Esophagus muscularis mucosa (tissue), 4 donors: ENCODE data around the gene PIK3IP1. TPM values are rescaled to one million over a fixed set of nuclear protein-coding genes. Genes with fewer than 3 reads are reported as not detected.
"Not testable (repeated sequence)": the region's sequence is repeated elsewhere in the genome, so short reads cannot be mapped to it uniquely, and the experiment has no call there.

Source experiments
- DNase-seq: peaks from one replicate; pipeline ENCODE4 v3.0.0-alpha.2; 2017; ENCODE audit errors: extremely low spot score
- H3K27ac ChIP-seq, 4 donors: fragments of 200-600 bp; sonication (generic); replicated peaks in 1 of 4; 1 replicate in 3 of 4; 2 replicates in 1 of 4; pipeline ENCODE4 v1.5.1; 2016 to 2019; ENCODE audit warnings: mild to moderate bottlenecking in 1 of 4
- H3K27me3 ChIP-seq, 4 donors: fragments of 200-600 bp; sonication (generic); one replicate each; pipeline versions ENCODE4 v1.5.1 to v1.6.0; 2016 to 2019
- H3K36me3 ChIP-seq, 4 donors: fragments of 200-600 bp; sonication (generic); one replicate each; pipeline ENCODE4 v1.5.1; 2016 to 2019
- H3K4me1 ChIP-seq, 4 donors: fragments of 200-600 bp; sonication (generic); one replicate each; pipeline ENCODE4 v1.5.1; 2016 to 2019
- H3K4me3 ChIP-seq, 4 donors: fragments of 200-600 bp; sonication (generic); 1 replicate in 2 of 4; 2 replicates in 2 of 4; pipeline ENCODE4 v1.5.1; 2016 to 2019; ENCODE audit warnings: mild to moderate bottlenecking in 4 of 4, moderate library complexity in 1 of 4
- H3K9me3 ChIP-seq, 4 donors: fragments of 200-600 bp; sonication (generic); 1 replicate in 3 of 4; 2 replicates in 1 of 4; pipeline ENCODE4 v1.5.1; 2016 to 2019
- EP300 ChIP-seq: sonication (generic); formaldehyde crosslinking; IDR thresholded peaks from one replicate; pipeline ENCODE4 v1.6.1; 2017; ENCODE audit warnings: antibody characterized with exemption
- POLR2A ChIP-seq: fragments of 450-650 bp; IDR thresholded peaks from one replicate; pipeline ENCODE4 v1.6.1; 2017; ENCODE audit warnings: antibody characterized with exemption, moderate library complexity, mild to moderate bottlenecking, low read depth
- POLR2AphosphoS5 ChIP-seq, 2 donors: sonication (generic); formaldehyde crosslinking; IDR thresholded peaks; one replicate each; pipeline ENCODE4 v1.6.1; 2017; ENCODE audit warnings: antibody characterized with exemption in 2 of 2
- WGBS: methylation state at CpG from one replicate; pipeline ENCODE4 v1.1.5; 2018; 5-methylcytosine and 5-hydroxymethylcytosine counted together
- intact Hi-C: fragments of 100-400 bp; cut with DNase I; formaldehyde crosslinking; loops from one replicate; pipeline ENCODE4 v1.15.1; 2023
- total RNA-seq, 4 donors: library from RNA; depleted of rRNA; stranded (reverse); fragments of >200 nt; gene quantifications; one replicate each; pipeline versions ENCODE4 v1.1.0 to v1.2.1, GENCODE V29; 2016
- TF ChIP-seq, protein P1 (sequence below), 3 experiments: fragments of 200-600 bp in 2 of 3; fragments of 450-650 bp in 1 of 3; sonication (generic) in 2 of 3; IDR thresholded peaks; one replicate each; pipeline ENCODE4 v1.5.1; 2017 to 2019; ENCODE audit warnings: antibody characterized with exemption in 3 of 3, mild to moderate bottlenecking in 2 of 3, moderate library complexity in 1 of 3

Gene PIK3IP1
- total RNA-seq, 4 donors from 2014 or later, result 34.5 to 49.1 (median 39.8) TPM

DNA sequence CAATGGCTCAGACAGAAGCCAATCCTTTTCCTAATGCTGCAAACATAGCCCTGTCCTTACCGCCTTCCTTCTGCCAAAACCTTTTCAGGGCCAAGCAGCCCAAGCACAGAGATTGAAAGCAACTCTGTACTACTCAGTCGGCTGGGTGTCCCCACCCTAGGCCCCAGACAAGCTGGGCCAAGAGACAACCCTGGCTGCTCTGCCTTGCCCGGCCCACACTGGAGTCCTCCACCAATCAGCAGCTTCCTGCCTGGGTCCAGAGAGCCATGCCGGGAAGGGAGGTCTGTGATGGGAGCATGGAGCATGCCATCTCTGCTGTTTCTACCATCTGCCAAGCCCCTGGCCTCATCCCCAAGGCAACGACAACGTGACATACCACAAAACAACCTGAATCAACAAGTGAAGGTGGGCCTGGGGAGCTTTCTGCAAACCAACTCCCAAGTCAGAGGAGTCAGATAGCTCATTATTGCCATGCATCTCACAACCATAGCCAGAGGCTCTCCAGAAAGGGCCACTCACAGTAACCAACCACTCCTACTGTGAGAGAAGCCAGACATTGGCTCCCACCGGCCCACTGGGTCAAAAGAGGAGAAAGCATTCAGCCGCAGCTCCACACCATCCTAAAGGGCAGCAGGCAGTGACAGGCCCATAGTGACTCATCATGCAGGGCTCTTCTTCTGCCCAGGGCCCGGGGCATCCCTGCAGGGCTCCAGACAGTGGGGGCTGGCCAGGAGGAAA is 35.7 kb upstream of the PIK3IP1 start:
- Histone ChIP-seq H3K27ac (no peak overlapping the region), H3K36me3 (peaks cover 60 to 90% (median 74%) of the 10 kb centered on the region in 4 donors), H3K4me1 (peaks cover 0 to under 1% (median under 1%) of the 10 kb centered on the region in 4 donors), H3K9me3 (no peaks in the 10 kb centered on the region), H3K27me3 (no peaks in the 10 kb centered on the region), H3K4me3 (no peak overlapping the region)
- 83% methylated on average over 7 of the region's 9 CpGs for WGBS
- no peak for DNase-seq
- intact Hi-C loops, result no loop called here
- TF ChIP-seq, protein P1, sequence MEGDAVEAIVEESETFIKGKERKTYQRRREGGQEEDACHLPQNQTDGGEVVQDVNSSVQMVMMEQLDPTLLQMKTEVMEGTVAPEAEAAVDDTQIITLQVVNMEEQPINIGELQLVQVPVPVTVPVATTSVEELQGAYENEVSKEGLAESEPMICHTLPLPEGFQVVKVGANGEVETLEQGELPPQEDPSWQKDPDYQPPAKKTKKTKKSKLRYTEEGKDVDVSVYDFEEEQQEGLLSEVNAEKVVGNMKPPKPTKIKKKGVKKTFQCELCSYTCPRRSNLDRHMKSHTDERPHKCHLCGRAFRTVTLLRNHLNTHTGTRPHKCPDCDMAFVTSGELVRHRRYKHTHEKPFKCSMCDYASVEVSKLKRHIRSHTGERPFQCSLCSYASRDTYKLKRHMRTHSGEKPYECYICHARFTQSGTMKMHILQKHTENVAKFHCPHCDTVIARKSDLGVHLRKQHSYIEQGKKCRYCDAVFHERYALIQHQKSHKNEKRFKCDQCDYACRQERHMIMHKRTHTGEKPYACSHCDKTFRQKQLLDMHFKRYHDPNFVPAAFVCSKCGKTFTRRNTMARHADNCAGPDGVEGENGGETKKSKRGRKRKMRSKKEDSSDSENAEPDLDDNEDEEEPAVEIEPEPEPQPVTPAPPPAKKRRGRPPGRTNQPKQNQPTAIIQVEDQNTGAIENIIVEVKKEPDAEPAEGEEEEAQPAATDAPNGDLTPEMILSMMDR (IDR thresholded peaks at IDR 0.05), result no peak
- TF ChIP-seq EP300 (no peak), POLR2A (no peak), POLR2AphosphoS5 (IDR thresholded peaks at IDR 0.05) (no peak)

DNA sequence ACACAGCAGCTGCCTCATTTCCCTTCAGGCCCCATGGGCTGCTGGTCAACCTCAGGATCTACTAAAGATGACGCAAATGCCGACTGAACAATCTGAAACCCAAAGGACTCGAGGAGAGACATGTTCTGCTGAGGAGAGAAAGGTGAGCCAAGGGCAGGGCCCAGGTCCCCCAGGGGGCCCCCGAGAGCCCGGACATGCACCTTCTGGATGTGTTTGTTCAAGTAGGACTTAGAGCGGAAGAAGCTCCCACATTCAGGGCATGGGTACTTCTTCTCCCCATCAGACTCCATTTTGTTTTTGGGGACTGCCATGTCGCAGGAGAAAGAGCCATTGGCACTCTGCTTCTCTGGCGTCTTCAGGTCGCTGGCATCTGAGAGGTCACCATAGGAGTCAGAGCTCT is 34.6 kb upstream of the PIK3IP1 start:
- WGBS, result 97% methylated on average over 7 of the region's 9 CpGs
- Histone ChIP-seq H3K9me3 (no peaks in the 10 kb centered on the region), H3K4me1 (peaks cover 0 to 11% (median 7%) of the 10 kb centered on the region in 4 donors), H3K4me3 (no peak overlapping the region), H3K27me3 (no peaks in the 10 kb centered on the region), H3K27ac (no peak overlapping the region), H3K36me3 (peaks cover 50 to 79% (median 63%) of the 10 kb centered on the region in 4 donors)
- TF ChIP-seq POLR2AphosphoS5 (IDR thresholded peaks at IDR 0.05) (no peak), POLR2A (no peak), EP300 (no peak)
- TF ChIP-seq, protein P1 (IDR thresholded peaks at IDR 0.05), result no peak
- DNase-seq, result no peak
- intact Hi-C loops, result no loop called here

DNA sequence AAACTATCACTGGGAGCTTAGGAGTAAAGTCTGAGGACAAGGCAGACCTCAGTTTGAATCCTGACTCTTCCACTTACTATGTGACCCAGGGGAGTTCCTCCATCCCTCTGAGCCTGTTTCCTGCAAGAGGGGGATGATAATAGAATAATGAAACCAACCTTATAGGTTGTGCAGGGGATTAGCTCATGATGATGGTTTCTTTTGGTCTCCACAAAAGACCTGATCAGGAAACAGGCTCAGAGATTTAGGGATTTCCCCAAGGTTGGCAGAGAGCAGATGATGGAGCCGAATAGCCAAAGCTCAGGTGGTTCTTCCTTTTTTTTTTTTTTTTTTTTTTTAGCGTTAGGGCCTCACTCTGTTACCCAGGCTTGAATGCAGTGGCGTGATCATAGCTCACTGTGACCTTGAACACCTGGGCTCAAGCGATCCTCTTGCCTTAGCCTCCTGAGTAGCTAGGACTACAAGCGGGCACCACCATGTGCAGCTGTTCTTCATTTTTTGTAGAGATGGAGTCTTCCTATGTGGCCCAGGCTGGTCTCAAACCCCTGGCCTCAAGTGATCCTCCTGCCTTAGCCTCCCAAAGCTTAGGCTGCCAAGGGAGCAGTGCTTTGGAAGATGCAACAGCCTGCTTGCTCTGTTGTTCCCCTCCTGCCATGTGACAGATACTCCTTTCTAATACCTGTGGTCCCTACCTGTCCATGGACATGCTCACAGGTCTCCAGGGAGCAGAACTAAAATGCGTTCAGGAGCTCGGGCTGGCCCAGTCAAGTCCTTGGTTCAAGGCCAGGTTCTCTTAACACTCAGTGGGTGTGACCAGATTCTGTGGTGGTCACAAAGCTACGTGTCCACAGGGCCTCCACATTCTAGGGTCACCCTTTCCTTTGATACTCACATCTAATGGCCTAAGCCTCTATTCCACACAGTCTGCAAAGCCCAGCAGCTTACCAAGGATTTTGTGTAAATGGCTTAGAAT is 31.6 kb upstream of the PIK3IP1 start:
- H3K27ac ChIP-seq, result no peak overlapping the region
- peaks cover 0 to 11% (median 9%) of the 10 kb centered on the region in 4 donors for H3K4me1 ChIP-seq
- TF ChIP-seq, protein P1 (IDR thresholded peaks at IDR 0.05), result no peak
- TF ChIP-seq POLR2A, result no peak
- TF ChIP-seq POLR2AphosphoS5 (IDR thresholded peaks at IDR 0.05), result no peak
- TF ChIP-seq EP300, result no peak
- H3K27me3 ChIP-seq, result no peaks in the 10 kb centered on the region
- no peaks in the 10 kb centered on the region for H3K9me3 ChIP-seq
- 88% methylated on average over 8 of the region's 8 CpGs for WGBS
- peaks cover 35 to 49% (median 40%) of the 10 kb centered on the region in 4 donors for H3K36me3 ChIP-seq
- DNase-seq, result no peak
- intact Hi-C loops, result no loop called here
- no peak overlapping the region for H3K4me3 ChIP-seq

DNA sequence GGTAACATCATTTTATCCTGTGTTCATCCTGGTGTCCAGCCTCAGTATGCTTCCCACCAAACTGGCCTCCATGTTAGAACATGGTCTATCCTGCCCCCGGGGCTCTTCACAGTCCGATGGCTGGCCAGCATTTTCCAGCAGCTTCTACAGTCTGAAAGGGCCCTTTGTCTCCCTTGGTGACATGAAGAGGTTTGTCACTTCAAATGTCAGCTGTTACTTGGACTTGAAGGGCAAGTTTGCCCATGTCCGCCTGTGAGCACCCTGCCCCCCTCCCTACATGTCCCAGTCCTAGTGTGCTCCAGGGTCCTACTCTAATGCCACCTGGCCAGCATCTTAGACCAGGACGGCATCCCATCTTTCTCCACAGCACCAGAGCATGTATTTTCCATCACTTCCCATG is 29.1 kb upstream of the PIK3IP1 start:
- Histone ChIP-seq H3K4me1 (peaks cover 0 to 11% (median 9%) of the 10 kb centered on the region in 4 donors), H3K9me3 (no peaks in the 10 kb centered on the region), H3K36me3 (peaks cover 13 to 25% (median 15%) of the 10 kb centered on the region in 4 donors), H3K27me3 (no peaks in the 10 kb centered on the region), H3K27ac (no peak overlapping the region), H3K4me3 (no peak overlapping the region)
- DNase-seq, result no peak
- TF ChIP-seq, protein P1 (IDR thresholded peaks at IDR 0.05), result no peak
- TF ChIP-seq EP300, result no peak
- no peak for TF ChIP-seq POLR2A
- TF ChIP-seq POLR2AphosphoS5 (IDR thresholded peaks at IDR 0.05), result no peak
- 100% methylated on average over 2 of the region's 4 CpGs for WGBS
- intact Hi-C loops, result no loop called here

DNA sequence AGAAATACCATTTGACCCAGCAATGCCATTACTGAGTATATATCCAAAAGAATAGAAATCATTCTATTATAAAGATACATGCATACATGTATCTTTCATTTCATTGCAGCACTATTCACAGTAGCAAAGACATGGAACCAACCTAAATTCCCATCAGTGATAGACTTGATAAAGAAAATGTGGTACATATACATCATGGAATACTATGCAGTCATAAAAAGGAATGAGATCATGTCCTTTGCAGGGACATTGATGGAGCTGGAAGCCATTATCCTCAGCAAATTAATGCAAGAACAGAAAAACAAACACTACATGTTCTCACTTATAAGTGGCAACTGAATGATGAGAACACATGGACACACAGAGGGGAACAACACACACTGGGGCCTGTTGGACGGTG is 21.9 kb upstream of the PIK3IP1 start:
- WGBS, result 85% methylated on average over 1 of the region's 1 CpG
- peaks cover 4 to 11% (median 10%) of the 10 kb centered on the region in 4 donors for H3K4me1 ChIP-seq
- H3K9me3 ChIP-seq, H3K4me3 ChIP-seq, DNase-seq, intact Hi-C loops, H3K36me3 ChIP-seq, H3K27me3 ChIP-seq, H3K27ac ChIP-seq: not testable (repeated sequence)
